K562 (cell line): Measurements from ENCODE around the gene NECTIN2. TPM values are rescaled to one million over a fixed set of nuclear protein-coding genes. Genes with fewer than 3 reads are reported as not detected.

Experiments
- CHCHD3 ChIP-seq: fragments of 250-450 bp; sonication (Bioruptor Pico); IDR thresholded peaks from 2 replicates; pipeline ENCODE4 v2.1.2; 2022; ENCODE audit warnings: mild to moderate bottlenecking
- CREM ChIP-seq: IDR thresholded peaks from 2 replicates; pipeline ENCODE4 v1.6.1; 2014; ENCODE audit warnings: antibody characterized with exemption, low read depth
- DPF2 ChIP-seq: fragments of 450-650 bp; IDR thresholded peaks from 2 replicates; pipeline ENCODE4 v1.6.1; 2016
- GTF3C2 ChIP-seq: IDR thresholded peaks from 3 replicates; pipeline ENCODE4 v1.6.1; 2011; ENCODE audit warnings: borderline replicate concordance, mild to moderate bottlenecking, moderate library complexity; ENCODE audit not compliant: insufficient read length; ENCODE audit errors: extremely low read depth
- HCFC1 ChIP-seq: IDR thresholded peaks from 2 replicates; pipeline ENCODE4 v1.6.1; 2012; ENCODE audit warnings: low read depth, low read length, improper control_type of control experiment
- KDM1A ChIP-seq, 2 experiments: fragments of 450-650 bp; IDR thresholded peaks; 2 replicates each; pipeline ENCODE4 v1.6.1; 2016; ENCODE audit warnings: mild to moderate bottlenecking in 2 of 2
- NCOR1 ChIP-seq: fragments of 450-650 bp; IDR thresholded peaks from 2 replicates; pipeline ENCODE4 v1.6.1; 2016; ENCODE audit warnings: mild to moderate bottlenecking, moderate library complexity
- NR2F6 ChIP-seq: fragments of 450-650 bp; formaldehyde crosslinking; IDR thresholded peaks from 2 replicates; pipeline ENCODE4 v1.4.0; 2020; ENCODE audit warnings: mild to moderate bottlenecking
- POLR2B ChIP-seq: fragments of 450-650 bp; IDR thresholded peaks from 2 replicates; pipeline ENCODE4 v1.6.1; 2018; ENCODE audit warnings: low read depth; ENCODE audit not compliant: partially characterized antibody
- PTTG1 ChIP-seq: fragments of 450-650 bp; IDR thresholded peaks from 2 replicates; pipeline ENCODE4 v1.6.1; 2016; ENCODE audit warnings: low read depth, mild to moderate bottlenecking, missing genetic modification characterization, missing compliant biosample characterization
- RBFOX2 ChIP-seq: fragments of 200-400 bp; formaldehyde crosslinking; IDR thresholded peaks from 2 replicates; pipeline ENCODE4 v1.6.1; 2017; ENCODE audit warnings: low read depth, mild to moderate bottlenecking, low read length, moderate library complexity
- SMC3 ChIP-seq: conservative IDR thresholded peaks from 2 replicates; pipeline ENCODE4 v1.6.1; 2011; ENCODE audit warnings: low read depth, low read length, improper control_type of control experiment; ENCODE audit not compliant: insufficient read depth
- XRCC5 ChIP-seq: fragments of 200-400 bp; formaldehyde crosslinking; IDR thresholded peaks from 2 replicates; pipeline ENCODE4 v1.6.1; 2017; ENCODE audit warnings: low read depth, mild to moderate bottlenecking, low read length
- ZBTB26 ChIP-seq: fragments of 450-650 bp; formaldehyde crosslinking; IDR thresholded peaks from 2 replicates; pipeline ENCODE4 v1.4.0; 2022; ENCODE audit warnings: missing genetic modification characterization
- polyA plus RNA-seq, 8 experiments: library from polyadenylated mRNA; depleted of rRNA in 4 of 8; stranded (reverse) in 5 of 8; unstranded in 3 of 8; fragments of >200 nt; fragmentation: Nextera tagmentation in 2 of 8; fragmentation: Illumina TruSeq in 1 of 8; extraction: Ambion mirVana in 2 of 8; extraction: Trizol in 1 of 8; gene quantifications; 2 replicates each; pipeline versions ENCODE4 v1.2.1 to v1.2.3, GENCODE V29; 2011 to 2014; ENCODE audit warnings: inconsistent platforms in 1 of 8, missing spikeins in 1 of 8
- total RNA-seq, 7 experiments: library from RNA; depleted of rRNA in 6 of 7; stranded (reverse); fragments of >200 nt in 6 of 7; fragmentation: Illumina TruSeq in 2 of 7; extraction: Trizol in 2 of 7; gene quantifications; 2 replicates each; pipeline versions ENCODE4 v1.2.1 to v1.2.3, GENCODE V29; 2011 to 2021; ENCODE audit warnings: low replicate concordance in 1 of 7
- TF ChIP-seq, protein P1 (sequence below): sonication (generic); formaldehyde crosslinking; IDR thresholded peaks from 2 replicates; pipeline ENCODE4 v1.8.1; 2023; ENCODE audit warnings: mild to moderate bottlenecking, missing genetic modification reagents
- TF ChIP-seq, protein P2 (sequence below): IDR thresholded peaks from 2 replicates; pipeline ENCODE4 v1.6.1; 2014; ENCODE audit warnings: antibody characterized with exemption
- TF ChIP-seq, protein P3 (sequence below), 2 experiments: fragments of 450-650 bp in 1 of 2; sonication (generic) in 1 of 2; formaldehyde crosslinking in 1 of 2; IDR thresholded peaks in 1 of 2; conservative IDR thresholded peaks in 1 of 2; 2 replicates each; pipeline versions ENCODE4 v1.6.1 to v1.8.1; 2016 to 2023; ENCODE audit warnings: mild to moderate bottlenecking in 2 of 2, moderate library complexity in 2 of 2, inconsistent platforms in 1 of 2, missing genetic modification reagents in 1 of 2

NECTIN2 gene
- total and polyA plus RNA-seq, 9 of the 15 experiments (the other 6 are each of a cell fraction or from before 2014, with no cell fraction given): 3.9 to 94.9 (median 34.9) TPM

DNA sequence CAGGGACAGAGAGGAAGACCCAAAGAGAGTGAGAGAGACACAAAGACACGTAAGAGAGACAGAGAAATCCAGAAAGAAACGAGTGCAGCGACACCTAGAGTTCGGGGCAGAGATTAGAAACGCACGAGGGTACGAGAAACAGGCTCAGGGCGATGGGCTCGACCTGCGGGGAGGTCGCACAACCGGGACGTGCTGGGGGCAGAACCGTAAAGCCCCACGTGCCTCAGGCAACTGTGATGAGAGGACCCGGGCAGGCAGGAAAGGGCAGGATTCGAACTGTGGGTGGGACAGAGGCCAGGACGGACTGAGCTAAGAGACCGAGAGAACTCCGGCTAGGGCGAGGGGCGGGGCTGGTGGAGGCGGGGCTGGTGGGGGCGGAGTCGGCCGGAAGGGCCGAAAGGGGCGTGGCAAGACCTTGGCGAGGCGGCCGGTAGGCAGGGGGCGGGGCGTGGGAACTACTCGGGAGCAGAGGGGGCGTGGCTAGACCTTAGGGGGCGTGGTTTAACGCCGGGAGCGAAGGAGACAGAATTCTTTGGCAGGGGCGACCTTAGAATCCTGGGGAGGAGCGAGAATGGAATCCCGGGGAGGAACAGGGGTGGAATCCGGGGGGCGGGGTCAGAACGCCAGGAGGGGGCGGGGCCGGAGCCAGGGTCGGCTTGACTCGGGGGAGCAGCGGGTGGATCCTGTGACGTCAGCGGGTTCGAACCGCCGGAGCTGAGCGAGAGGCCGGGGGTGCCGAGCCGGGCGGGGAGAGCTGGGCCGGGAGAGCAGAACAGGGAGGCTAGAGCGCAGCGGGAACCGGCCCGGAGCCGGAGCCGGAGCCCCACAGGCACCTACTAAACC, at the start of gene NECTIN2 (continued):
- TF ChIP-seq GTF3C2 (peak; percentile 76), XRCC5 (peak; percentile 63; the same call in 1 of the 2 replicates), SMC3 (peak; percentile 39; the same call in 1 of the 2 replicates), POLR2B (peak; percentile 22), HCFC1 (no peak), RBFOX2 (peak; percentile 74), CHCHD3 (CRISPR knock-in tag) (0 out of 2 replicates have a peak, but pooled peaks have one; percentile 43), CREM (peak; percentile 91), NCOR1 (peak; percentile 33; the same call in 1 of the 2 replicates), KDM1A (IDR thresholded peaks at IDR 0.05) (no peak), NR2F6 (no peak), DPF2 (peak; percentile 33; the same call in 1 of the 2 replicates), PTTG1 (tag) (no peak), ZBTB26 (CRISPR knock-in tag) (peak; percentile 38; the same call in 1 of the 2 replicates)
- TF ChIP-seq, protein P1, sequence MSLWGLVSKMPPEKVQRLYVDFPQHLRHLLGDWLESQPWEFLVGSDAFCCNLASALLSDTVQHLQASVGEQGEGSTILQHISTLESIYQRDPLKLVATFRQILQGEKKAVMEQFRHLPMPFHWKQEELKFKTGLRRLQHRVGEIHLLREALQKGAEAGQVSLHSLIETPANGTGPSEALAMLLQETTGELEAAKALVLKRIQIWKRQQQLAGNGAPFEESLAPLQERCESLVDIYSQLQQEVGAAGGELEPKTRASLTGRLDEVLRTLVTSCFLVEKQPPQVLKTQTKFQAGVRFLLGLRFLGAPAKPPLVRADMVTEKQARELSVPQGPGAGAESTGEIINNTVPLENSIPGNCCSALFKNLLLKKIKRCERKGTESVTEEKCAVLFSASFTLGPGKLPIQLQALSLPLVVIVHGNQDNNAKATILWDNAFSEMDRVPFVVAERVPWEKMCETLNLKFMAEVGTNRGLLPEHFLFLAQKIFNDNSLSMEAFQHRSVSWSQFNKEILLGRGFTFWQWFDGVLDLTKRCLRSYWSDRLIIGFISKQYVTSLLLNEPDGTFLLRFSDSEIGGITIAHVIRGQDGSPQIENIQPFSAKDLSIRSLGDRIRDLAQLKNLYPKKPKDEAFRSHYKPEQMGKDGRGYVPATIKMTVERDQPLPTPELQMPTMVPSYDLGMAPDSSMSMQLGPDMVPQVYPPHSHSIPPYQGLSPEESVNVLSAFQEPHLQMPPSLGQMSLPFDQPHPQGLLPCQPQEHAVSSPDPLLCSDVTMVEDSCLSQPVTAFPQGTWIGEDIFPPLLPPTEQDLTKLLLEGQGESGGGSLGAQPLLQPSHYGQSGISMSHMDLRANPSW: no peak
- TF ChIP-seq, protein P2, sequence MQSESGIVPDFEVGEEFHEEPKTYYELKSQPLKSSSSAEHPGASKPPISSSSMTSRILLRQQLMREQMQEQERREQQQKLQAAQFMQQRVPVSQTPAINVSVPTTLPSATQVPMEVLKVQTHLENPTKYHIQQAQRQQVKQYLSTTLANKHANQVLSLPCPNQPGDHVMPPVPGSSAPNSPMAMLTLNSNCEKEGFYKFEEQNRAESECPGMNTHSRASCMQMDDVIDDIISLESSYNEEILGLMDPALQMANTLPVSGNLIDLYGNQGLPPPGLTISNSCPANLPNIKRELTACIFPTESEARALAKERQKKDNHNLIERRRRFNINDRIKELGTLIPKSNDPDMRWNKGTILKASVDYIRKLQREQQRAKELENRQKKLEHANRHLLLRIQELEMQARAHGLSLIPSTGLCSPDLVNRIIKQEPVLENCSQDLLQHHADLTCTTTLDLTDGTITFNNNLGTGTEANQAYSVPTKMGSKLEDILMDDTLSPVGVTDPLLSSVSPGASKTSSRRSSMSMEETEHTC: no peak
- TF ChIP-seq, protein P3, sequence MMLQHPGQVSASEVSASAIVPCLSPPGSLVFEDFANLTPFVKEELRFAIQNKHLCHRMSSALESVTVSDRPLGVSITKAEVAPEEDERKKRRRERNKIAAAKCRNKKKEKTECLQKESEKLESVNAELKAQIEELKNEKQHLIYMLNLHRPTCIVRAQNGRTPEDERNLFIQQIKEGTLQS (IDR thresholded peaks at IDR 0.05): peak; percentile 45; the same call in 1 of the 2 replicates
- TF ChIP-seq, protein P3 (CRISPR knock-in tag; conservative IDR thresholded peaks at IDR 0.05): no peak
